Frontal cortex (tissue), 4 donors: ENCODE results near the gene RASSF4. TPM values are rescaled to one million over a fixed set of nuclear protein-coding genes. Genes with fewer than 3 reads are reported as not detected.

ENCODE experiments used
- DNase-seq, 2 donors: peaks; one replicate each; pipeline ENCODE4 v3.0.0; 2012; ENCODE audit warnings: low spot score in 2 of 2
- FAIRE-seq: peaks from 2 replicates; lab custom pipeline; 2012; peaks lifted over from hg19 to GRCh38; lab: Jason Lieb, UNC
- total RNA-seq: library from RNA; depleted of rRNA; stranded (reverse); fragments of >200 nt; gene quantifications from one replicate; pipeline ENCODE4 v1.2.3, GENCODE V29; 2014
- donor health status: control.
- donor health status: control.
- donor health status: control.

The RASSF4 gene
- total RNA-seq, 1 donor from 2014 or later: 8.6 TPM

- no peak for FAIRE-seq
These were observed 15.2 kb upstream of the RASSF4 start for GRCh38 chr10:44944354-44944753.

DNA sequence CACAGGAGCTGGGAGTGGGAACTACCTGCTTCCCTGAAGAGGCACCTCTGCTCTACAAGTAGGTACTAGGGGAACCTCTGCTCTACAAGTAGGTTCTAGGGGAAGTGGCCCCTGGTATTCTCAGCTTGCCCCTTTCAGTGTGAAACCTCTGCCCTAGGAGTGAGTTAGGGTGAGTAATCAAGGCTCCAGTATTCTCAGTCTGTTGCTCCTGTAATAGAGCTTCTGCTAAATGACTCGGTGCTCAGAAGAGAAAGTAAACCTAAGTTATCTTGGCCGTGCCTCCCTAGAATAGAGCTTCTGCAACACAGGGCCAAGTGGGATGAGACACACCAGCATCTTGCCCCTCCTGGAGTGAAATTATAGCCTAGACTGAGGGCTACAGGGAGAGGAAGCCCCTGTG, 13.4 kb upstream of the RASSF4 start:
- FAIRE-seq (no peak), DNase-seq (no peak)

More at GRCh38 chr10:44944354-44944753, 15.2 kb upstream of the RASSF4 start:
- no peak for DNase-seq

DNA sequence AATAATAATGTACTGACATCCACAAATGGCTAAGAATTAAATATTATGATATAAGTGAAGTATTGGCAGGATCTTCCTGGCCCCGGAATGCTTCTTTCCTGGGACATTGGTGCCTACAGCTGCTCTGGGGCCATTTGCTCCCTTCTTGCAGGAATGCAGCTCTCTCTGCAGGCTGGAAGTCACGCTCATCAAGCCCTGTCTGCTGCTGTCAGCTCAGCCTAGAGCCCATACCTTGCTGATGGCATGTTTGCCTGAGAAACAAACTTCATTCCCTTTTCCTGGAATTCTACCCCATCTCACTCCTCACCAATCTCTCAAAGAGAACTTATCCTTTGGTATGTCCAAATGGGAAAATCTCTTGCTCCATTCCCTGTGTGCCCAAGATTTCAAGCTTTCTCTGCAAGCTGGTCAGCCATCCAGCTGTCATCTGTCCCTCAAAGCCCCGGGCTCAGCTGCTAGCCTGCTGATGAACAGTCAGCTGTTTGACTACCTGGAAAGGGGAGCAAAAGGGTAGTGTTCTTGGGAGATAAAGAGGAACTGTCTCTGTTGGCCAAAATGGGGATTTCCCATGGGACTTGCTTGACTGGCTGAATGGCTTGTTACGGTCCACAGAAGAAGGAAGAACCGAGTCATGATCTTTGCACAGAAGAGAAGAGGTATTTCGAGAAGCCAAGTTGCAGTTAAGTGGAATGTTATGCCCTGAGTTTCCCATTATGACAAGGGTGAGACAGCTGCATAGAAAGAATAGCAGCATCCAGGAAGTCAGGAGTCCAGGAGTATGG, 12.0 kb upstream of the RASSF4 start:
- FAIRE-seq (no peak), DNase-seq (no peak)

DNA sequence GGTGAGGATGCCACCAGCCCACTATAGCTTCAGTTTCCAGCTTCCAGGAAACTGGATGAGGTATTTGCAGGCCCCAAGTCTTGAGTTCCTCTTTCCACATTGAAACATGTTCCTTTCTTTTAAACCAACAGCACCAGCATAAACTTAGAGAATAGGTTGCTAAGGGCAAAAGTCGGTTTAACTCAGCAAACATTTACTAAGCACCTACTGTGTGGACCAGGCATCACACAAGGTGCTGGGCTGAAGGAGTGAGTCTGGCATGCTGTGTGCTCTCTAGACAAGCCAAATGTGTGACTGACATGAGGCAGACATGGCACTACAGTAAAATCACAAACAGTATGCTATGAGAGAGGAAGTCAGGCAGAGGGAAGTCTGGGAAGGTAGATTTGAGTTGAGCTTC, 11.0 kb upstream of the RASSF4 start:
- FAIRE-seq (no peak), DNase-seq (no peak)

DNA sequence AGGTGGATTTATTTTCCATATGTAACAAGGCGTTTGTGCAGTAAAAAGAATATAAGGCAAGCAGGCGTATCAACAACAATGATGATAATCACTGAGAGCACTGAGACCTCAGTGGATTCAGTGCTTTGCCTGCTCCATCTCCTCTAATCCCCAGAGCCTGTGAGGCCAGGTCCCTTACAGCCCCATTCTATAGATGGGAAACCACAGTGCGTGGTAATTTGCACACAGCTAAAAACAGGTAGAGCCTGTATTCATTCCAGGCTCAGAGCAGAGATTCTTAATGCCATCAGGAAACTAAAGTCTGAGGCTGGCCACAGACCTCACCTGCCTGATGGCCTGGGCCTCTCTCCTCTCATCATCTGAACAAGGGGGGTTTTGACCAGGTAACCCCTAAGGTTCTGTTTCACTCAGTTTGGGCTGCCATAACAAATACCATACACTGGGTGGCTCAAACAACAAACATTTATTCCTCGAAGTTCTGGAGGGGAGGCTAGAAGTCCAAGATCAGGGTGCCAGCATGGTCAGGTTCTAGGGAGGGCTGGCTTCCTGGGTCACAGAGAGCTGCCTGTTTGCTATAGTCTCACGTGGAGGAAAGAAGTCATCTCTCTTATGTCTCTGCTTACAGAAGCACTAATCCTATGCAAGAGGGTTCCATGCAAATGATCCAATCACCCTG, 10.3 kb upstream of the RASSF4 start:
- DNase-seq (no peak), FAIRE-seq (no peak)

DNA sequence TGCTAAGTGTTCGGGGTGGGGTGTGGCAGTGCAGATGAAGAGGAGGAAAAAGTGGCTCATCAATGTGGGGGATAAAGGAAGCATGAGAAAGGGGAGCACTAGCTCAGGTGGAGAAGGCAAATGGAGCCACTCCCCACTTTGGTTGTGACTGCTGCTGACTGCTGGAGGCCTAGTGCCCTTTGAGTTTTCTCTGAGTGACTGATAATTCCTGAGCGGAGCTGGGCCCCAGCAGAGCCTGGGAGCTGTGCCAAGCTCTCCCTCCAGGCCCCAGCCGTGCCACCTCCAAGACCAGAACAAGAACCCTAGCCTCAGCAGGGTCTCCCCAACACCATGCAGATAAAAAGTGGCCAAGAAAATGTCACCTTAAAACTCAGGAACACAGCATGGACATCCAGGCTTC, 9.7 kb upstream of the RASSF4 start:
- DNase-seq (no peak), FAIRE-seq (no peak)

DNA sequence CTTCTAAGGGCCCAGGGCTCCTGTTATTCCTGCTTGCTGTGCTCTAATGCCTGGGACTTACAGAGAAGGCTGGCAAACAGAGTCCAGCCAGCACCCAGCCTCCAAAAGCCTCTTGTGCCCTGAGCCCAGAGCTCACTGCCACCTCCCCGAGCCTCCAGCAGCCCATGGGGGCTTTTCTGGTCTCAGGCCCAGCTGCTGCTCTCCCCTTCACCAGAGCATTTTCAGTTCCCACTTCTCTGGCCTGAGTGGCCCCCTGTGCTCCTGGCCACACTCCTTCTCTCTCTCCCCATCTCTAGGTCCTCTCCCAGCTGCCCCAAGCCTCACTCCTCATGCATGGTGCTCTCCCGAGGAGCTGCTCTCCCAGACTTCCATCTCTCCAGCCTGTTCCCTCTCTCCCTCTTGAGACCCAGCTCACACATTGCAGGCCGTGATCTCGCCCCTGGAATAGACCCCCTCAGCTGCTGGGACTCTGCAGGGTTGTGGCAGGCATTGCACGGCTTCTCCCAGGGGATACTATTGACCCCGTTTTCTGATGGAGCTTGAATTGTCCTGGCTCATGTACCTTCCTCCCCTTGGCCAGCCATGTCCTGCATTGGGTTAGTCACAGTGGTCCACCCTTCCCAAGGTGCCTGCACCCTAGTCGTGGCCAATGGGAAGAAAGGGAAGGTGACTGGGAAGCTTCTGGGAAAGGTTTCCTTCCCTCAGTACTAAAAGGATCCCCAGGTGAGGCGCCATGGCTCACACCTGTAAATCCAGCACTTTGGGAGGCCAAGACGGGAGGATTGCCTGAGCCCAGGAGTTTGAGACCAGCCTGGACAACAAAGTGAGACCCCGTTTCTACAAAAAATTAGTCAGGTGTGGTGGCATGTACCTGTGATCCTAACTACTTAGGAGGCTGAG, 9.0 kb upstream of the RASSF4 start:
- FAIRE-seq (no peak), DNase-seq (no peak)

DNA sequence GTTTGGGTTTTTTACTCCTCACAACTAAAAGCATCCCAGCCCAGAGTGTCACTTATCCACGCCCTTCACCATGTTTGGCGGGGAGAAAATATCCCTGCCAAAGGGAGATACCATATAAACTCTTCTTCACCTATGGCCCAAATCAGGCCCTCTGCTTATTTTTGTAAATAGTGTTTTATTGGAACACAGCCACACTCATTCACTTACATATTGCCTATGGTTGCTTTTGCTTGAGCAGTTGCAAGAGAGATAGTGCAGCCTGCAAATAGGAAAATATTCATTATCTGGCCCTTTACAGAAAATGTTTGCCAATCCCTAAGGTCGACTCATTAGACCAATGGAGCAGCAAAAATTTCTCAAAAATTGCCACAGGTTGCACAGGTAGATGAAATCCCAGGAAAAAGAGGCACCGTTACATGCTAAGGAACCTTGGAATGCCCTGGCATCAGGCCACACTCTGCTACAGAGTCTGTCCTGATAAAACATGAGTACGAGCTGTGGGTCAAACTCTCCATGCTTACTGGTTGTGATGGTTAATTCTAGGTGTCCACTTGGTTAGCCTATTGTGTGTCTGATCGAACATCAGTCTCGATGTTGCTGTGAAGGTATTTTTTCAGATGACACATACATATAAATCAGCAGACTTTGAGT, 7.9 kb upstream of the RASSF4 start:
- DNase-seq (no peak), FAIRE-seq (no peak)

GRCh38 chr10:44952779-44953231, 6.8 kb upstream of the RASSF4 start:
- DNase-seq (no peak), FAIRE-seq (no peak)

- FAIRE-seq (no peak), DNase-seq (no peak)
These were observed 5.6 kb upstream of the RASSF4 start for GRCh38 chr10:44954042-44954441.

GRCh38 chr10:44954962-44955361, 4.6 kb upstream of the RASSF4 start:
- DNase-seq (no peak), FAIRE-seq (no peak)

DNA sequence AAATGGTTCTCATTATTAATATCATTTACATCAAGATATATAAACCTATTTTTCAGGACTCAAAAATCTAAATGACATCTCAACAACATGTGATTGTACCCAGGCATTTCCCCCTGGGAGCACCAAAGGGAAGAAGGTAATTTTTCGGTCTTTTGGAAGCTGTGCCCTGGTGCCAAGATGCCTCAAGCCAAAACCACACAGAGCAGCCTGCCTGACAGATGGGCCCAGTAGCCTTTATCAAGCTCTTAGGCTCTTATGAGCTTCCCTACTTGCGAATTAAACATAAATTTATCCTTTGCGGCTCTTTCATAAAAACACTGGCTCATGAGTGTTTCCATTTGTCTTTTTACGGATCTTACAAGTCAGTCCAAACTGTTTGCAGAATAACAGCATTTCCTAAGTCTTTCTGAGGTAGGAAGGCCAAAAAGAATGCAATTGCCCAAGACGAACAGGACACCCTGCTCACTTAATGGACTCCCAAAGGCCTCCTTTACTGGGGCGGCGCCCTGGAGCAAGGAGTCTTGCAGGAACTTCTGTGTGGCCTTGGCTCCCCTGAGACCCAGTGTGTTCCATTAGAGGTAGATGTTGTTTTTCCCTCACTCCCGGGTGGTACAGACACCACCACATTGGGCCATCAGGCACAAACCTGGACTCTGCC, 4.1 kb upstream of the RASSF4 start:
- FAIRE-seq (no peak), DNase-seq (no peak)

- DNase-seq: no peak
- no peak for FAIRE-seq
These were observed 3.4 kb upstream of the RASSF4 start for GRCh38 chr10:44956226-44956625.

DNA sequence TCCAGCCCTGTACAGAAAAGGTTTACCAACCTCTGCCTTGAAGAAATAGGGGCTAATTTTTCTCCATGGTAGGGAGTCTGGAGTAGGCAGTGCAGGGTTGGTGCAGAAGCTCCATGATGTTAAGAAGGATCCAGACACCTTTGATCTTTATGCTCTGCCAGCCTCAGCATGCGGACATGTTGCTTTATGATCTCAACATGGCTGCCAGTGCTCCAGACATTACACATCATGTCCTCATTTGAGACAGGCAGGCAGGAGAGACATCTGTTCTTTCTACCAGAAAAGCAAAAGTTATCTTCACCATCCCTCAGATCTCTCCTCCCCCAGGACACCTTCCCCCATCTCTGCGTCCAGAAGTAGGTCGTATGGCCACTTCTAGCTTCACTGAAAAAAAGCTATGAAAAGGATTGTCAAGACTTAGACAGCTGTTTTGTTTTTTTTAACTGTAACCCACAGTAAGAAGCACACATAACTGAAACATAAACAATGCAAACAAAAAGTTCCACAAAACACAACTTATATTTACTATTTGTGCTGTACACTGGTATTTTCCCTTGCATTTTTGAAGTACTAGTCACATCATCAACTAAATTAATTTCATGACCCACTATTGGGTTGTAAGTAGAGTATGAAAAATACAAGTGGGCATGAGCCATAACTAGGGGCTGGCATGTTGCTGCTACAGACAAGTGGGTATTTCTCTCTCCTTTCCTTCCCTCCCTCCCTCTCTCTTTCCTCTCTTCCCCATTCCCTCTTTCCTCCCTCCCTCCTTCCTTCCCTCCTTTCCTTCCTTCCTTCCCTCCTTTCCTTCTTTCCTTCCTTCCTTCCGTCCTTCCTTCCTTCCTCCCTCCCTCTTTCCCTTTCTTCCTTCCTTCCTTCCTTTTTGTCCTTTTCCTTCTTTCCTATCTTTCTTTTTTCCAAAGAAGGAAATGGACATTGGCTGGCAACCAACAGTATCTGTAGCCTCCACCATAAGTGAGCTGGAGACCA, 2.6 kb upstream of the RASSF4 start:
- DNase-seq: no peak
- FAIRE-seq: no peak

GRCh38 chr10:44958196-44958897, 1.3 kb upstream of the RASSF4 start:
- DNase-seq: peak in 1 of 2 donors; percentile 52
- no peak for FAIRE-seq

GRCh38 chr10:44958898-44959246, 730 bp upstream of the RASSF4 start:
- FAIRE-seq: no peak

GRCh38 chr10:44960088-44960460, 472 bp downstream of the RASSF4 start:
- DNase-seq (no peak), FAIRE-seq (no peak)

More at GRCh38 chr10:44958898-44959246, 730 bp upstream of the RASSF4 start:
- no peak for DNase-seq
